Measurements from ENCODE around the gene IRS2.

The IRS2 gene

GRCh38 chr13:109807345-109807744 lies 21.0 kb upstream of the IRS2 start:
- DNase-seq (ENCODE audit: low spot score), result no peak

- no peak for DNase-seq (ENCODE audit: low spot score)
Observed at GRCh38 chr13:109804654-109805053, 18.3 kb upstream of the IRS2 start.

GRCh38 chr13:109803825-109804224 lies 17.4 kb upstream of the IRS2 start:
- no peak for DNase-seq (ENCODE audit: low spot score)

- DNase-seq (ENCODE audit: low spot score), result no peak
Observed at GRCh38 chr13:109802936-109803335, 16.6 kb upstream of the IRS2 start.

GRCh38 chr13:109795011-109795410 lies 8.6 kb upstream of the IRS2 start:
- DNase-seq (ENCODE audit: low spot score), result no peak

GRCh38 chr13:109794095-109794494 lies 7.7 kb upstream of the IRS2 start:
- DNase-seq (ENCODE audit: low spot score), result no peak

- no peak for DNase-seq (ENCODE audit: low spot score)
Observed at GRCh38 chr13:109792416-109793059, 6.2 kb upstream of the IRS2 start.

GRCh38 chr13:109790942-109791605 lies 4.7 kb upstream of the IRS2 start:
- DNase-seq (ENCODE audit: low spot score), result peak; percentile 57

- DNase-seq (ENCODE audit: low spot score), result no peak
Observed at GRCh38 chr13:109790086-109790485, 3.7 kb upstream of the IRS2 start.

GRCh38 chr13:109789262-109789661 lies 2.9 kb upstream of the IRS2 start:
- no peak for DNase-seq (ENCODE audit: low spot score)

GRCh38 chr13:109788372-109789111 lies 2.2 kb upstream of the IRS2 start:
- no peak for DNase-seq (ENCODE audit: low spot score)

GRCh38 chr13:109787135-109787954 lies 962 bp upstream of the IRS2 start:
- DNase-seq (ENCODE audit: low spot score), result peak; percentile 35

- DNase-seq (ENCODE audit: low spot score), result no peak
Observed at GRCh38 chr13:109785892-109786450, 412 bp downstream of the IRS2 start.

- DNase-seq (ENCODE audit: low spot score), result peak; percentile 43
Observed at GRCh38 chr13:109785141-109785891, 1.1 kb downstream of the IRS2 start.

- DNase-seq (ENCODE audit: low spot score), result peak; percentile 55
Observed at GRCh38 chr13:109784590-109785140, 1.7 kb downstream of the IRS2 start.

GRCh38 chr13:109783815-109784589 lies 2.4 kb downstream of the IRS2 start:
- no peak for DNase-seq (ENCODE audit: low spot score)

GRCh38 chr13:109783447-109783814 lies 3.0 kb downstream of the IRS2 start:
- DNase-seq (ENCODE audit: low spot score), result no peak

- no peak for DNase-seq (ENCODE audit: low spot score)
Observed at GRCh38 chr13:109782823-109783431, 3.5 kb downstream of the IRS2 start.

GRCh38 chr13:109782066-109782822 lies 4.1 kb downstream of the IRS2 start:
- DNase-seq (ENCODE audit: low spot score), result no peak
